Neural progenitor cell (in vitro differentiated cells): ENCODE results near the gene EPHB1. TPM values are rescaled to one million over a fixed set of nuclear protein-coding genes. Genes with fewer than 3 reads are reported as not detected.

Experiments
- DNase-seq: peaks from one replicate; pipeline ENCODE4 v3.0.0-alpha.2; 2016; ENCODE audit warnings: low spot score
- H2AFZ ChIP-seq: fragments of 200-600 bp; sonication (generic); replicated peaks from 2 replicates; pipeline ENCODE4 v1.6.1; 2016; ENCODE audit warnings: antibody characterized with exemption
- H3F3A ChIP-seq: fragments of 200-600 bp; sonication (generic); 2 replicates; pipeline ENCODE4 v1.6.1; 2016; ENCODE audit warnings: antibody characterized with exemption, low read depth
- H3K27ac ChIP-seq: fragments of 200-600 bp; sonication (generic); 2 replicates; pipeline ENCODE4 v1.5.1; 2016; ENCODE audit warnings: mild to moderate bottlenecking
- H3K27me3 ChIP-seq: fragments of 200-600 bp; sonication (generic); 2 replicates; pipeline ENCODE4 v1.6.1; 2016; ENCODE audit warnings: mild to moderate bottlenecking, moderate library complexity
- H3K36me3 ChIP-seq: fragments of 200-600 bp; sonication (generic); 2 replicates; pipeline ENCODE4 v1.5.1; 2016
- H3K4me1 ChIP-seq: fragments of 200-600 bp; sonication (generic); 2 replicates; pipeline ENCODE4 v1.6.1; 2016; ENCODE audit warnings: mixed run types
- H3K4me2 ChIP-seq: fragments of 200-600 bp; sonication (generic); 2 replicates; pipeline ENCODE4 v1.6.1; 2016
- H3K4me3 ChIP-seq: fragments of 200-600 bp; sonication (generic); 2 replicates; pipeline ENCODE4 v1.5.1; 2016
- H3K79me2 ChIP-seq: fragments of 200-600 bp; sonication (generic); 2 replicates; pipeline ENCODE4 v1.6.1; 2016; ENCODE audit warnings: low read depth
- H3K9ac ChIP-seq: fragments of 200-600 bp; sonication (generic); 2 replicates; pipeline ENCODE4 v1.6.1; 2016
- H3K9me3 ChIP-seq: fragments of 200-600 bp; sonication (generic); 2 replicates; pipeline ENCODE4 v1.5.1; 2016; ENCODE audit warnings: low read depth
- H4K20me1 ChIP-seq: fragments of 200-600 bp; sonication (generic); 2 replicates; pipeline ENCODE4 v1.6.1; 2016; ENCODE audit warnings: low read depth
- H3K27ac Mint-ChIP-seq: 3 replicates; pipeline ENCODE4 v1.8.0; 2021; ENCODE audit warnings: mixed read lengths
- H3K27me3 Mint-ChIP-seq: 2 replicates; pipeline ENCODE4 v1.8.0; 2022; ENCODE audit warnings: low read depth, mild to moderate bottlenecking, inconsistent platforms, moderate library complexity, mixed read lengths; ENCODE audit not compliant: insufficient read depth
- H3K36me3 Mint-ChIP-seq: 3 replicates; pipeline ENCODE4 v1.8.0; 2021; ENCODE audit warnings: mixed read lengths
- H3K4me1 Mint-ChIP-seq: 3 replicates; pipeline ENCODE4 v1.8.0; 2021; ENCODE audit warnings: mixed read lengths
- H3K4me3 Mint-ChIP-seq: 3 replicates; pipeline ENCODE4 v1.8.0; 2021; ENCODE audit warnings: mild to moderate bottlenecking, moderate library complexity, mixed read lengths
- H3K9me3 Mint-ChIP-seq: 3 replicates; pipeline ENCODE4 v1.8.0; 2020; ENCODE audit warnings: mixed read lengths
- EZH2 ChIP-seq: fragments of 200-600 bp; sonication (generic); IDR thresholded peaks from 2 replicates; pipeline ENCODE4 v1.6.1; 2017; ENCODE audit warnings: antibody characterized with exemption, mild to moderate bottlenecking, moderate library complexity
- EZH2phosphoT487 ChIP-seq: fragments of 200-600 bp; sonication (generic); IDR thresholded peaks from 2 replicates; pipeline ENCODE4 v1.6.1; 2017; ENCODE audit warnings: antibody characterized with exemption
- total RNA-seq: library from RNA; depleted of rRNA; stranded (reverse); fragments of >200 nt; gene quantifications from 2 replicates; pipeline ENCODE4 v1.2.3, GENCODE V29; 2015; ENCODE audit warnings: low replicate concordance
- TF ChIP-seq, protein P1 (sequence below): fragments of 200-600 bp; sonication (generic); IDR thresholded peaks from 2 replicates; pipeline ENCODE4 v1.5.1; 2017; ENCODE audit warnings: antibody characterized with exemption, mild to moderate bottlenecking

Gene EPHB1
- total RNA-seq, 1 donor from 2014 or later = 9.1 TPM

GRCh38 chr3:134860141-134860540 lies 65.1 kb downstream of the EPHB1 start:
- Histone ChIP-seq H3K27me3 (no peaks in the 10 kb centered on the region), H3K4me3 (no peak overlapping the region), H3K9ac (no peak overlapping the region), H3K4me1 (peaks cover 9% of the 10 kb centered on the region), H3K79me2 (no peaks in the 10 kb centered on the region), H3K9me3 (no peaks in the 10 kb centered on the region), H3K27ac (no peak overlapping the region), H3K4me2 (no peak overlapping the region), H3F3A (no peaks in the 10 kb centered on the region), H4K20me1 (peaks cover 17% of the 10 kb centered on the region), H3K36me3 (no peaks in the 10 kb centered on the region), H2AFZ (no peak overlapping the region)
- H3K36me3 Mint-ChIP-seq = no peaks in the 10 kb centered on the region
- no peak for DNase-seq
- no peak overlapping the region for H3K27ac Mint-ChIP-seq
- H3K27me3 Mint-ChIP-seq = peaks cover 3% of the 10 kb centered on the region
- H3K4me1 Mint-ChIP-seq = peaks cover 19% of the 10 kb centered on the region
- H3K4me3 Mint-ChIP-seq = no peak overlapping the region
- no peaks in the 10 kb centered on the region for H3K9me3 Mint-ChIP-seq
- TF ChIP-seq EZH2 (no peak), EZH2phosphoT487 (no peak)
- TF ChIP-seq, protein P1, sequence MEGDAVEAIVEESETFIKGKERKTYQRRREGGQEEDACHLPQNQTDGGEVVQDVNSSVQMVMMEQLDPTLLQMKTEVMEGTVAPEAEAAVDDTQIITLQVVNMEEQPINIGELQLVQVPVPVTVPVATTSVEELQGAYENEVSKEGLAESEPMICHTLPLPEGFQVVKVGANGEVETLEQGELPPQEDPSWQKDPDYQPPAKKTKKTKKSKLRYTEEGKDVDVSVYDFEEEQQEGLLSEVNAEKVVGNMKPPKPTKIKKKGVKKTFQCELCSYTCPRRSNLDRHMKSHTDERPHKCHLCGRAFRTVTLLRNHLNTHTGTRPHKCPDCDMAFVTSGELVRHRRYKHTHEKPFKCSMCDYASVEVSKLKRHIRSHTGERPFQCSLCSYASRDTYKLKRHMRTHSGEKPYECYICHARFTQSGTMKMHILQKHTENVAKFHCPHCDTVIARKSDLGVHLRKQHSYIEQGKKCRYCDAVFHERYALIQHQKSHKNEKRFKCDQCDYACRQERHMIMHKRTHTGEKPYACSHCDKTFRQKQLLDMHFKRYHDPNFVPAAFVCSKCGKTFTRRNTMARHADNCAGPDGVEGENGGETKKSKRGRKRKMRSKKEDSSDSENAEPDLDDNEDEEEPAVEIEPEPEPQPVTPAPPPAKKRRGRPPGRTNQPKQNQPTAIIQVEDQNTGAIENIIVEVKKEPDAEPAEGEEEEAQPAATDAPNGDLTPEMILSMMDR = no peak

DNA sequence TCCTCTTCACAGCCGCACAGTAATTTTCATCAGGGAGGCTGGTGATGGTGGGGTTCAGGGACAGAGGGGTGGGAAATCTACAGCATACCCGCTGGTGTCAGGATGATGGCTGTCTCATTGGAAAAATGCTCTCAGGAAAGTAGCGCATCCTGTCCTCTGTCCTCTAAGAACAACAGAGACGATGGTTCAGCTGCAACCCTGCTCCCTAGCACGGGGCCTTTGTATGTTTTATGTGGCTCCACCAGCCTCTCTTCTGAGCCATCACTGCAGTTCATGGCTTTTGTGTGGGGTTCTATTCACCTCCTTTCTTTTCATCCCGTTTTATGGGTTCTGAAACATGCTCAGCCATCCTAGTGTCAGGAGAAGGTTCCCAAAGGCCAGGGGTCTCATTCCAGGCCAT lies 68.9 kb downstream of the EPHB1 start:
- Histone ChIP-seq H3K27me3 (no peaks in the 10 kb centered on the region), H3K4me3 (no peak overlapping the region), H3K9me3 (no peaks in the 10 kb centered on the region), H3K4me2 (no peak overlapping the region), H3F3A (no peaks in the 10 kb centered on the region), H3K4me1 (peaks cover 10% of the 10 kb centered on the region), H3K79me2 (no peaks in the 10 kb centered on the region), H2AFZ (no peak overlapping the region), H3K27ac (no peak overlapping the region), H4K20me1 (peaks cover 17% of the 10 kb centered on the region), H3K9ac (no peak overlapping the region), H3K36me3 (no peaks in the 10 kb centered on the region)
- H3K27ac Mint-ChIP-seq = no peak overlapping the region
- peaks cover 4% of the 10 kb centered on the region for H3K27me3 Mint-ChIP-seq
- peaks cover 11% of the 10 kb centered on the region for H3K4me1 Mint-ChIP-seq
- TF ChIP-seq, protein P1 = no peak
- TF ChIP-seq EZH2phosphoT487 (no peak), EZH2 (no peak)
- no peaks in the 10 kb centered on the region for H3K9me3 Mint-ChIP-seq
- H3K4me3 Mint-ChIP-seq = no peak overlapping the region
- DNase-seq = no peak
- no peaks in the 10 kb centered on the region for H3K36me3 Mint-ChIP-seq

DNA sequence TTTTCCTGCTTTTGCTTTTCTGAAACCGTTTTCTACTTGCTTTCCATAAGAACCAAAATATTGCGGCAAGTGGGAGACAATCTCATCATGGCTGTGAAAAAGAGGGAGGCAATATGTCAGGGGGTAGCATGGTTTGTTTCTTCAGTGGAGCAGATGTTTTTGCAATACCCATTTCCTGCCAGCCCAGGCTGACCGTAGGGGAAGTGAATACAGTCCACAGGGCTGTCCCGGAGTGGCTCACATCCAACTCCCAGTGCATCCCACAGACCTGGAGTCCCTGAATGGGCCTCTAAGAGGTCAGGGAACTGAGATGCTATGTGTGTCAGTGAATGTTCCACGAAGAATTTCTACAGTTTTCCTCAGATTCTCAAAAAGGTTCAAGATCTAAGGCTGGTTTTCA lies 69.6 kb downstream of the EPHB1 start:
- peaks cover 4% of the 10 kb centered on the region for H3K27me3 Mint-ChIP-seq
- H2AFZ ChIP-seq = no peak overlapping the region
- no peak overlapping the region for H3K4me3 Mint-ChIP-seq
- no peak for TF ChIP-seq EZH2phosphoT487
- TF ChIP-seq, protein P1 = no peak
- no peak for TF ChIP-seq EZH2
- H3K36me3 ChIP-seq = no peaks in the 10 kb centered on the region
- no peak for DNase-seq
- no peak overlapping the region for H3K4me3 ChIP-seq
- no peak overlapping the region for H3K27ac ChIP-seq
- H3K4me1 ChIP-seq = peaks cover 15% of the 10 kb centered on the region
- no peaks in the 10 kb centered on the region for H3K36me3 Mint-ChIP-seq
- H3K79me2 ChIP-seq = no peaks in the 10 kb centered on the region
- H3K9me3 Mint-ChIP-seq = no peaks in the 10 kb centered on the region
- H3F3A ChIP-seq = no peaks in the 10 kb centered on the region
- H3K27ac Mint-ChIP-seq = no peak overlapping the region
- H3K9ac ChIP-seq = no peak overlapping the region
- no peak overlapping the region for H3K4me2 ChIP-seq
- peaks cover 9% of the 10 kb centered on the region for H3K4me1 Mint-ChIP-seq
- H3K9me3 ChIP-seq = no peaks in the 10 kb centered on the region
- H4K20me1 ChIP-seq = peaks cover 14% of the 10 kb centered on the region
- H3K27me3 ChIP-seq = no peaks in the 10 kb centered on the region
